Gastroesophageal sphincter (tissue), 4 donors: ENCODE measurements around the gene SEL1L2. TPM values are rescaled to one million over a fixed set of nuclear protein-coding genes. Genes with fewer than 3 reads are reported as not detected.

ENCODE experiments used
- ATAC-seq: fragments of 150-250 bp; one replicate; pipeline ENCODE4 v1.9.1; 2016; ENCODE audit warnings: mild to moderate bottlenecking, moderate library complexity
- H3K27ac ChIP-seq, 4 donors: fragments of 200-600 bp; sonication (generic) in 3 of 4; 1 replicate in 3 of 4; 2 replicates in 1 of 4; pipeline ENCODE4 v1.5.1; 2016 to 2019
- H3K27me3 ChIP-seq: fragments of 200-600 bp; sonication (generic); one replicate; pipeline ENCODE4 v1.5.1; 2019
- H3K36me3 ChIP-seq, 2 donors: fragments of 200-600 bp; sonication (generic); one replicate each; pipeline ENCODE4 v1.5.1; 2019; ENCODE audit warnings: control low read depth in 1 of 2
- H3K4me1 ChIP-seq, 3 donors: fragments of 200-600 bp; sonication (generic); 1 replicate in 2 of 3; 2 replicates in 1 of 3; pipeline ENCODE4 v1.5.1; 2016 to 2019; ENCODE audit warnings: control low read depth in 2 of 3
- H3K4me3 ChIP-seq, 2 donors: fragments of 200-600 bp; sonication (generic); one replicate each; pipeline ENCODE4 v1.5.1; 2019; ENCODE audit warnings: mild to moderate bottlenecking in 1 of 2, moderate library complexity in 1 of 2
- H3K9me3 ChIP-seq, 3 donors: fragments of 200-600 bp; sonication (generic); one replicate each; pipeline ENCODE4 v1.5.1; 2017 to 2019; ENCODE audit warnings: control low read depth in 2 of 3
- CTCF ChIP-seq, 4 experiments: fragments of 200-600 bp in 2 of 4; fragments of 450-650 bp in 2 of 4; sonication (generic) in 1 of 4; IDR thresholded peaks; one replicate each; pipeline ENCODE4 v1.5.1; 2017 to 2019; ENCODE audit warnings: antibody characterized with exemption in 4 of 4, mild to moderate bottlenecking in 2 of 4, moderate library complexity in 2 of 4
- EP300 ChIP-seq: sonication (generic); formaldehyde crosslinking; IDR thresholded peaks from one replicate; pipeline ENCODE4 v1.6.1; 2017; ENCODE audit warnings: antibody characterized with exemption, mild to moderate bottlenecking
- POLR2A ChIP-seq, 2 donors: fragments of 450-650 bp; IDR thresholded peaks; one replicate each; pipeline ENCODE4 v1.6.1; 2017; ENCODE audit warnings: antibody characterized with exemption in 2 of 2, mild to moderate bottlenecking in 2 of 2, moderate library complexity in 1 of 2
- POLR2AphosphoS5 ChIP-seq: sonication (generic); formaldehyde crosslinking; IDR thresholded peaks from one replicate; pipeline ENCODE4 v1.6.1; 2017; ENCODE audit warnings: antibody characterized with exemption
- WGBS, 2 donors: methylation state at CpG; one replicate each; pipeline ENCODE4 v1.1.5; 2018; ENCODE audit warnings: low coverage in 1 of 2; 5-methylcytosine and 5-hydroxymethylcytosine counted together
- total RNA-seq, 4 donors: library from RNA; depleted of rRNA; stranded (reverse); fragments of >200 nt; gene quantifications; one replicate each; pipeline ENCODE4 v1.1.0, GENCODE V29; 2016

The SEL1L2 gene
- total RNA-seq, 4 donors from 2014 or later = not detected

GRCh38 chr20:13930281-13930680 lies 60.1 kb downstream of the SEL1L2 start:
- no peak for ATAC-seq
- H3K27me3 ChIP-seq = no peaks in the 10 kb centered on the region
- H3K4me1 ChIP-seq = no peaks in the 10 kb centered on the region
- no peaks in the 10 kb centered on the region for H3K9me3 ChIP-seq
- H3K36me3 ChIP-seq = no peaks in the 10 kb centered on the region
- H3K27ac ChIP-seq = no peak overlapping the region
- TF ChIP-seq POLR2A (IDR thresholded peaks at IDR 0.05) (no peak), CTCF (IDR thresholded peaks at IDR 0.05) (no peak), POLR2AphosphoS5 (no peak), EP300 (no peak)
- 53 to 58% methylated on average over 4 of the region's 4 CpGs for WGBS, 2 donors
- no peak overlapping the region for H3K4me3 ChIP-seq

GRCh38 chr20:13929836-13930235 lies 60.6 kb downstream of the SEL1L2 start:
- Histone ChIP-seq H3K27me3 (no peaks in the 10 kb centered on the region), H3K27ac (no peak overlapping the region), H3K9me3 (no peaks in the 10 kb centered on the region), H3K4me3 (no peak overlapping the region), H3K4me1 (no peaks in the 10 kb centered on the region), H3K36me3 (no peaks in the 10 kb centered on the region)
- no peak for TF ChIP-seq POLR2A (IDR thresholded peaks at IDR 0.05)
- TF ChIP-seq CTCF (IDR thresholded peaks at IDR 0.05) = no peak
- TF ChIP-seq EP300 = no peak
- TF ChIP-seq POLR2AphosphoS5 = no peak
- ATAC-seq = no peak
- WGBS, 2 donors = 95 to 100% methylated on average over 4 of the region's 6 CpGs

GRCh38 chr20:13928901-13929300 lies 61.5 kb downstream of the SEL1L2 start:
- Histone ChIP-seq H3K4me1 (no peaks in the 10 kb centered on the region), H3K9me3 (no peaks in the 10 kb centered on the region), H3K4me3 (no peak overlapping the region), H3K36me3 (no peaks in the 10 kb centered on the region), H3K27me3 (no peaks in the 10 kb centered on the region), H3K27ac (no peak overlapping the region)
- TF ChIP-seq CTCF (IDR thresholded peaks at IDR 0.05) = no peak
- no peak for TF ChIP-seq POLR2A (IDR thresholded peaks at IDR 0.05)
- no peak for TF ChIP-seq EP300
- TF ChIP-seq POLR2AphosphoS5 = no peak
- ATAC-seq = no peak
- 52 to 67% methylated on average over 5 of the region's 5 CpGs for WGBS, 2 donors

- WGBS, 2 donors = 42 to 58% methylated on average over 2 of the region's 2 CpGs
- Histone ChIP-seq H3K36me3 (no peaks in the 10 kb centered on the region), H3K27ac (no peak overlapping the region), H3K4me3 (no peak overlapping the region), H3K27me3 (no peaks in the 10 kb centered on the region), H3K4me1 (no peaks in the 10 kb centered on the region), H3K9me3 (no peaks in the 10 kb centered on the region)
- ATAC-seq = no peak
- no peak for TF ChIP-seq CTCF (IDR thresholded peaks at IDR 0.05)
- TF ChIP-seq POLR2A (IDR thresholded peaks at IDR 0.05) = no peak
- no peak for TF ChIP-seq POLR2AphosphoS5
- no peak for TF ChIP-seq EP300
These were observed 63.2 kb downstream of the SEL1L2 start for GRCh38 chr20:13927171-13927570.

- no peak for TF ChIP-seq POLR2A (IDR thresholded peaks at IDR 0.05)
- TF ChIP-seq POLR2AphosphoS5 = no peak
- no peak for TF ChIP-seq CTCF (IDR thresholded peaks at IDR 0.05)
- TF ChIP-seq EP300 = no peak
- no peak for ATAC-seq
- H3K4me1 ChIP-seq = no peaks in the 10 kb centered on the region
- no peaks in the 10 kb centered on the region for H3K9me3 ChIP-seq
- 49 to 65% methylated on average over 5 of the region's 5 CpGs for whole genome bisulfite sequencing, 2 donors
- H3K4me3 ChIP-seq = no peak overlapping the region
- no peak overlapping the region for H3K27ac ChIP-seq
- H3K36me3 ChIP-seq = no peaks in the 10 kb centered on the region
- H3K27me3 ChIP-seq = no peaks in the 10 kb centered on the region
These were observed 68.2 kb downstream of the SEL1L2 start for GRCh38 chr20:13922241-13922640.
